GM19035 (cell line): ENCODE results near the gene ZNF740.

ENCODE experiments used
- ATAC-seq: cut with Tn5 transposase; IDR thresholded peaks from one replicate; pipeline ENCODE4 v1.9.1; 2021; ENCODE audit not compliant: unreplicated experiment

The ZNF740 gene

DNA sequence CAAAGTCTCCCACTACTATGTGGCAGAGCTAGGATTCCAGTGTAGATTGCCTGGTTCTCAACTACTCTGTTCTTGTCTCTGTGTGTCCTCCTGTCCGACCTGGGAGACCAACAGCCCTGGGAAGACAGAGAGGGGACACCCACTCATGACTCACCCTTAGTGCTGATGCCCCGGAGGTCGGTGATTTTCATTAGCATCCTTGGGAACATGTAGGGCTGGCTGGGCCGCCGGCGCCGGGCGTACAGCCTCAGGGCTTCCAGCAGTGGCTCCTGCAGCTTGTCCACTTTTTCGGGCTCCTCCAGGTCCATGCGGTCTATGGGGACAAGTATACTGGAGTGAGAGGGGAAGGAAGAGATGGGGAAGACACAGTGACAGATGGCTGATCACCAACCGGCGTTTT lies 32.4 kb downstream of the ZNF740 start:
- no peak for ATAC-seq

- no peak for ATAC-seq
These were observed 32.8 kb downstream of the ZNF740 start for GRCh38 chr12:53213348-53213747.

DNA sequence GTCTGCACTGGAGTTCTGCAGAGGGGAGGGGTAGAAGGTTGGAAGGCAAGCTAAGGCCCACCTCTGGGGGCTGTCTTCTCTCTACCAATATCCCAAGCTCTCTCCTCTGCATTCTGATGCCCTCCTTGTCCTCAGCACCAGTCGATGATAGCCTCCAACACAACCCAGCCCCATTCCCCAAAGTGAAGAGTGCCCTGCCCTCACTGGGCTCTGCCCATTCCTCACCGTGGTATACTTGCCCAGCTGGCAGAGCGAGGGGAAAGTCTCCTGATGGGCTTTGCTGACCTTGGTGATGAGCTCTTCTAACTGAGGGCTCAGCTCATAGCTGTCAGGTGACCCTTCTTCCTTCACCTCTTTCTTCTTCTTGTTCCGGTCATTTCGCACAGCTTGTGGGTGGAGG lies 33.7 kb downstream of the ZNF740 start:
- ATAC-seq = no peak

GRCh38 chr12:53214687-53215455 lies 34.3 kb downstream of the ZNF740 start:
- ATAC-seq = no peak

- no peak for ATAC-seq
These were observed 35.0 kb downstream of the ZNF740 start for GRCh38 chr12:53215497-53215896.

DNA sequence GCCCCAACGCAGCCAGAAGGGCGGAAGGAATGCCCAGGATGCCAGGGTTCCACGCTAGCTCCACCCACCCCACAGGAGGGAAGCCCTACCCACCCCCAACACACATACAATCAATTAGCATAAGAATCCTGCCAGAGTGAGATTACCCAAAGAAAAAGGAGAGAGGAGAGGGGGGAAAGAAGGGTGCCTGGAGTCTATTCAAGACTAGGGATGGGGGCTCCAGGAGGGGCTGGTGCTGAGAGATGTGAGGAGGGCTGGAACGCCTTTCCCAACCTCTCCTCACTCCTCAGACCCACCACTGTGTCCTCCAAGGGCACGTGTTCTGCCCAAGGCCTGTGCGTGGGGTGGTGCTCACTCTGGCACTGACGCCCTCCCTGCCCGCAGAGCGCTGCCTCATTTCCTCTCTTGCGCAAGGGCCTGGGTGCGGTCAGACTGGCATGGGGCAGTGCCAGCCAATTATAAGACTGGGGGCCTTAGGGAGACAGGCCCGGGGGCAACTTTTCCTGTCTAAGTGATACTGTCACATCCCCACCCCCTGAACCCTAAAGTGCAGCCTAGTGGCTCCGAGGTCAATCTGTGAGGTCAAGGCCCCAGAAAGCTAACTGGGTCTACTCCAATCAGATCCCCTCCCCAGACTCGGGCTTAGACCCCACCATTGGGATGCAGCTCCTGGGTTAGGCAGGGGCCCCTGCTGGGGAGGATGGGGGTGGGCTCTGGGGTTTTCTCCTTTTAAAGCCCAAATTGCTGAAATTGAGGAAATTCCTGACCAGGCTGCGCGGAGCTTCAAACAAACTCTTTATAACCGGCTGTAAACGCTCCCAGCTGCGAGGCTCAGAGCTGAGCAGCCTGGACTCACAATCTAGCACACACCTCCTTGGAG lies 36.8 kb downstream of the ZNF740 start:
- ATAC-seq = no peak

GRCh38 chr12:53217931-53218307 lies 37.4 kb downstream of the ZNF740 start:
- no peak for ATAC-seq

DNA sequence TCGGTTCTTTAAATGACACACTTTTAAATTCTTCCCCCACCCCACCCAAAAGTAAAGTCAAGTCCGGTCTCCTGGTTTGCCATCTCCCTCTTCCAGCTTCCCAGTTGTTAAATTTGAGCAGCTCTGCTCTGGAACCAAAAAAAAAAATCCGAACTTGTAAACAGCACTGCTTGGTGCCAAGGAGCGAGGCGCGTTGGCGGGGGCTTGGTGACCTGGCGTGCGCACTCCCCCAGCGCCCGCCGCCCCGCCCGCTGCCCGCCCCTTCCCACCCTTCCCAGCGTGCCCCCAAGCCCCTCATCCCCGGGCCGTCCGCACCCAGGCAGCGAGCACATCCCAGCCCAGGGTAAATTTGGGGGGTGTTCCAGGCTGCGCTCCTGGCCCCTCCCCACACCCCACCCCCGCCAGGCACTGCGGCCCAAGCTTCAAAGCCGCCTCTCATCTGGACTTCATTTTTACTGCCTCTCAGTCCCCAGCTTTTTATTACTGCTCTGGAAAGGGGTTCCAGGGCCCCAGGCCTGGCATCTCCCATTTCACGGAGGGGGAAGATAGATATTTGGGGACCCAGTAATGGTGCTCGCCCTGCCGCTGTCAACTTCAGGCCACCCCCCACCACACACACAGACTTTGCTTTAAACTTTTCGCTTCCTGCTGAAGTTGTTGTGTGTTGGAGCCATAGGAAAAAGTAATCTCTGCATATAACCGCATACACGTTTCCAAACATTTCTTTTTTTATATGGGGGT lies 38.2 kb downstream of the ZNF740 start:
- no peak for ATAC-seq

DNA sequence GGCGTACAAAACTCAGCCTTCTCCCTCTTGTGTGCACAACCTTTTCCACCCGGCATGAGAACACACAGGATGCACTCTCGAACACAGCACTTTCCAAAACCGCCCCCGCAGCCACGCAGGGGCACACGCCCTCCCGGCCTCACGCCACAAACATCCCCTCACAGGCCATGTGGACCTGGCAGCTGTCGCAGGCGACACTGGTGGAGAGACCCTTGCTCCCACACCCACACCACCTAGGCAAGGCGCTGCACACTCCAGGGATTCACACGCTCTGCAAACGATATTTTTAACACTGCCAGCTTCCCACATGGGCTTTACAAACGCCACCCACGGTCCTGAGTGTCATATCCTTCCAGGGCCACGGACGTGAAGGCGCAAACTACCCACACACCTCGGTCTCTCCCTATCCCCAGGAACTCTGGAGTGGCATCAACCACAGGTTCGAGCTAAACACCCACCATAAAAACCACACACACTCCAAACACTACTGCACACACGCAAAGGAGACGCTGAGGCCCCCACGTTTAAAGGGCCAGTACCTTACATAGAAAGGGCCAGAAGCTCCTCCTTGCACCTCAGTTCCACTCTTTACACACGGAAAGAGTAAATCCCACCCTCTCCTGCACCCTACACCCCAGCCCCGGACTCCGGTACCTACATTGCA lies 38.9 kb downstream of the ZNF740 start:
- no peak for ATAC-seq

DNA sequence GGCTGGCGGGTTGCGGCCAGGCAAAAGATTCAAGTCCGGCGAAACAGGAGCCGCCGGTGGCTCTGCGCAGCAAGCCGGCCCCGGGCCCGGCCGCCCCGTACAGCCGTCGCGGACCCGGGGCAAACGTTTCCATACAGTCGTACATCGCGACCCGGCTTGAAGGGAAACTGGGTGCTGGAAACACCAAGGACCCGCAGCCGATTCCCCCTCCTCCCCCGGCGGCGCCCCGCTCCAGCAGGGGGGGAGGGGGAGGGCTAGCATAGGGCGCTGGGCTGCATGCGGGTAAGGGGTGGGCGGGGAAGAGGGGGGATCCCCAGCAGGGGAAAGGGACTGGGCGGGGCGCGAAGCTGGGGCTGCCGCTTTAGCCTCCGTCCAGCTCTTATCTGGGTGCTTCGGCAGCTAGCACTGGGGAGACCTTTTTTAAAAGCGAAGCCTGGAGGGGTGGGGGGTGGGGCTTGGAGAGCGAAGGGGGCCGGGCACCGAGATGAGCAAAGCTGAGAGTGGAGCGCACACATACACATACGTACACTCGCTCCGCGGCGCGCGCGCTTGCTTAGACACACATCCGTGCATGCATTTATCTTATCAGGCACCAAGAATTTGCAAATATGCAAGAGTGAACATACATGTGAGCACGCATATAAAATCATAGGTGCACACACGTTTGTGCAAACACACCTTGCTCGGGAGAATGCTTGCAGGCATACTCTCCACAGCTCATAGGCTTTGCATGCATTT lies 39.6 kb downstream of the ZNF740 start:
- ATAC-seq = peak; percentile 38

- ATAC-seq = peak; percentile 56
These were observed 40.2 kb downstream of the ZNF740 start for GRCh38 chr12:53220694-53221202.

DNA sequence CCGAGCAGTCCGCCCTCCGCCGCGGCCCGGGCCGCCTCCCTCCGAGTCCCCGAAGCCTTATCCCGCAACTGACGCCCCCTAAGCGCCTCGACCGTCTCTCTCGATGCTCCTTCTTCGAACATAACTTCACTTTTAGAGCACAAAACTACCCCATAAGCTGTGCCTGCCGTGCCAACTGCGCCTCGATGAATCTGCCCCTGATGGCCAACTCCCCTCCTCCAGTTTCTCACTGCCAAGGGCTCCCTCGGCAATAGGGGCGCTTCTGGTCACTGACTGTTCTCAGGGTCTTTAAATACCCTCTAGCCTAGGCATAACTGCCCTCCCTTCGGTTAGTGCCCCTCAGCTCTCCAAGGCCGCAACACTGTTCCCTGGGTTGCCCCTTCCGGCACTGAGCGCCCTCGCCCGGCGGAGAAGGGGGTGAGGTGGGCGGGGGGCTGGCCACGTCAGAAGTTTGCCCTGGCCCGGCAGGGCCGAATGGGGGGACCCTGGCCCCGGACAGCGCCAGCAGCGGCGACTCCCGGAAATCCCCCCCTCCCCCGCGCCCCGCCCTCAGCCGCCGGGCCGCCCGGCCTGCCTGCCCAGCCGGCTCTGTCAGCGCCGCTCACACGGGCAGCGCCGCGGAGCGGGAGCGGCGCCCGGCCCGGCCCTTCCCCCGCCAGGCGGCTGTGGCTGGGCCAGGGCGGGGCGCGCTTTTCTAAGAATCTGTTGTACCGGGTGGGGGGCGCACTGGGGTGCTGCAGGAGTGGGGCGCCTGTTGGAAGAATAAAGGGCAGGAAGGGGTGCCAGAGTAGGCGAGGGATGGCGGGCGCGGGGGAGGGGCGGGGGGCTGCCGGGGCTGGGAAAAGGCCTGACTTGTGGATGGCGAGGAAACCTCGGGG lies 40.9 kb downstream of the ZNF740 start:
- ATAC-seq = peak; percentile 33

GRCh38 chr12:53222170-53222721 lies 41.7 kb downstream of the ZNF740 start:
- no peak for ATAC-seq

GRCh38 chr12:53222806-53223261 lies 42.3 kb downstream of the ZNF740 start:
- no peak for ATAC-seq

GRCh38 chr12:53223389-53224060 lies 43.0 kb downstream of the ZNF740 start:
- no peak for ATAC-seq

- ATAC-seq = no peak
These were observed 43.8 kb downstream of the ZNF740 start for GRCh38 chr12:53224061-53224896.

DNA sequence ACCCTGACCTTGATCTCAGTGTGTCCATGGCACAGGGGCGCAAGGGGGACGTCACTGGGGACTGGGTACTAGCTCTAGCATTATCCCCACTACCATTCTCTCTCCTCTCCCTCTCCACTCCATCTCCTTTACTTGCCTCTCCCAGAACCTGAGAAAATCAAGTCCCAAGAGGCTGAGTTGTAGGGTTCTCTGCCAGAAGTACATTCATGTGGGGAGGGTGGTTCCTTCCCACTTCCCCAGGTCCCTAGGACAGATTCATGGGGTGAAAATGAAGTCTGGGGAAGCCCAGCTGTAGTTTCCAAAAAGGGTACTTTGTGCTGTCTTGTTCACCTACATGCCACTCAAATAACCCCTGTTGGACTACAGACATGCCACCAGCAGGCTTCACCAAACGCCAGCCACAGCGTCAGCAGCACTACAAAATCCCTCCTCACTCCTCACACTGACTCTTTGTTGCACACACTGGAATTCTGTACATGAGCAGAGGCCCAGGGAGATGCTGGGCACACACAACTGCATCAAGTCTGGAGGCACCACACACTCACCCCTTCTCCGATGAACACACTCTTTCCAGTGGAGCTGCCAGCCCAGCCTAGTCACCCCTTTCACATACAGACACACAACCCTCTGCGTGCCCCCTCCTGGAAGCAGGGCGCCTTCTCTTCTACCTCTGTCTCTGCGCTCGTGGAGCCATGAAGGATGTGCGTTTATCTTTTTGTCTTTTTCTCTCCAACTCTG lies 44.5 kb downstream of the ZNF740 start:
- no peak for ATAC-seq
